SKM-1 treated with dmso at 0.1 percent for 144 hours (cell line): ENCODE measurements around the gene ELOVL3.
"Not testable (repeated sequence)": the region's sequence is repeated elsewhere in the genome, so short reads cannot be mapped to it uniquely, and the experiment has no call there.

Experiments
- DNase-seq: peaks from one replicate; lab custom pipeline; 2025; ENCODE audit not compliant: unreplicated experiment; lab: John Stamatoyannopoulos, UW

Gene ELOVL3

GRCh38 chr10:102225646-102226541, at the start of gene ELOVL3:
TSS of gene ELOVL3 (plus strand) at chr10:102226299. CDS start at chr10:102226549, 250 bp downstream.
- DNase-seq, result no peak

- DNase-seq, result no peak
These were observed 41.5 kb upstream of the ELOVL3 start for GRCh38 chr10:102184606-102185005.

DNA sequence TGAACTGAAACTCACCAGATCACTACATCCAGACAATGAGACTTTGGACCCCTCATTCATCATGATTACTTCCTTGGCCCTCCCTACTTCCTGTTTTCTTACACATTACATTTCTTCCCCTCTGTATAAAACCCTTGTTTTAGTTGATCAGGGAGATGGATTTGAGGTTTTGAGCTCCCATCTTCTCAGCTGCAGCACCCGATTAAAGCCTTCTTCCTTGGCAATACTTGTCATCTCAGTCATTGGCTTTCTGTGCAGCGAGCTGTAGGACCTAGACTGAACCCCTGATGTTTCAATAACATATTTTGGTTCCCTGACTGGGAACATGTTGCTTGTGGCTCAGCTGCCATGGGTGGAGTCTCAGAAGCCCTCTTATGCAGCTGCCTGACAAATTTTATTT, 40.8 kb upstream of the ELOVL3 start:
- no peak for DNase-seq

GRCh38 chr10:102185811-102186527, 40.1 kb upstream of the ELOVL3 start:
- no peak for DNase-seq

DNA sequence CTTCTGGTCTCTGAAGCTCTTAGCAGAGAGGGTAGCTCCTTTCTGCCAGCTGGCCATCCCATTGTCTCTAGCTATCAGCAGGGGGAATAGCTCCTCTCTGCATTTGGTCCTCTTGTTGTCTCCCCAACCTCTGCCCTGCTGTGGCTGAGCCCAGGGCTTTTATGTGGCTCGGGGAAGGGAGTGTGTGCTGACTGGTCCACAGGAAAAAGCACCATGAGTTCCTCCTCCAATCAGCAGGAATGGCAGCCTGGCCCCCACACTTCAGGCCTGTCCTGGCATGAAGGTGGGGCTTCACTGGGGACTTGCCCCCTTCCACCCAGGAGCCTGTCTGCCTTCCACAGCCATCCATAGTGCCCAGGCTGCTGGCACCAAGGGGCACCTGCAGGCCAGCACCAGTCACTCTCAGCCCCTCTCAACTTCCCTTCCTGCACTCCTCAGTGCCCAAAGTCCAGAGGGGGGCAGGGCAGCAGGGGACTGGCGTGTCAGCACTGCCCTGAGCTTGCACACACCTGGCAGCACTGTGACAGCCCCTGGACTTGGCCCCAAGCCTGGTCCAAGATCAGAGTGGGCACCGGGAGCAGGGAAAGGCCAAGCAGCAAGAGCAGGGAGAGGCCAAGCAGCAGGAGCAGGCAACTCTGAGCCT, 37.7 kb upstream of the ELOVL3 start:
- no peak for DNase-seq

GRCh38 chr10:102188941-102189898, 36.9 kb upstream of the ELOVL3 start:
- not testable (repeated sequence) for DNase-seq

GRCh38 chr10:102191956-102192355, 34.1 kb upstream of the ELOVL3 start:
- DNase-seq, result no peak

DNA sequence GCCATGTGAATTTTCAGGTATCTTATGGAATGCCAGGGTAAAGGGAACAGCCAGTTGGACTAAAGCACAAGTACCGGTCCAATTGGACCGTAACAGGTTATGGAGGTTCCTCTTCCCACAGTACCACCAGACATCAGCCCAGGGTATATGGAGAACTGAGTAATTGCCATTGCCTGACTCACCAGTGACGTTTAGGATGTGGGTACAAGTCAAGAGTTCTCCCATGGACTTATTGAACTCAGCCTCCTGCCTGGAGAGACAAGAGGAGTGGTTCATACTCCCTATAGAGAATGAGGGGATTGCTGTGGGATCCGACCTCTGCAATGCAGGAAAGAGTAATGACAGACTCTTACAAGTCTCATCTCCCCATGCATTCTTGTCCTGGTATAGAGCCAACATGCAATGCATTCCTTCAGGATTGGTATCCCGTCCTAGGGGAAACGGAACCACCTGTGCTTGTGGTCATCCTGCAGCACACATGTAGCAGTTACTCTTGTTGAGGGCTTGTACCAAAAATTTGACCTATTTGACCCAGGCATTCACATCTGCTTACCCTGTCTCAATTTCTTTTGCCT, 30.7 kb upstream of the ELOVL3 start:
- no peak for DNase-seq

- no peak for DNase-seq
These were observed 29.2 kb upstream of the ELOVL3 start for GRCh38 chr10:102196893-102197292.

- DNase-seq, result no peak
These were observed 28.1 kb upstream of the ELOVL3 start for GRCh38 chr10:102198027-102198426.

DNA sequence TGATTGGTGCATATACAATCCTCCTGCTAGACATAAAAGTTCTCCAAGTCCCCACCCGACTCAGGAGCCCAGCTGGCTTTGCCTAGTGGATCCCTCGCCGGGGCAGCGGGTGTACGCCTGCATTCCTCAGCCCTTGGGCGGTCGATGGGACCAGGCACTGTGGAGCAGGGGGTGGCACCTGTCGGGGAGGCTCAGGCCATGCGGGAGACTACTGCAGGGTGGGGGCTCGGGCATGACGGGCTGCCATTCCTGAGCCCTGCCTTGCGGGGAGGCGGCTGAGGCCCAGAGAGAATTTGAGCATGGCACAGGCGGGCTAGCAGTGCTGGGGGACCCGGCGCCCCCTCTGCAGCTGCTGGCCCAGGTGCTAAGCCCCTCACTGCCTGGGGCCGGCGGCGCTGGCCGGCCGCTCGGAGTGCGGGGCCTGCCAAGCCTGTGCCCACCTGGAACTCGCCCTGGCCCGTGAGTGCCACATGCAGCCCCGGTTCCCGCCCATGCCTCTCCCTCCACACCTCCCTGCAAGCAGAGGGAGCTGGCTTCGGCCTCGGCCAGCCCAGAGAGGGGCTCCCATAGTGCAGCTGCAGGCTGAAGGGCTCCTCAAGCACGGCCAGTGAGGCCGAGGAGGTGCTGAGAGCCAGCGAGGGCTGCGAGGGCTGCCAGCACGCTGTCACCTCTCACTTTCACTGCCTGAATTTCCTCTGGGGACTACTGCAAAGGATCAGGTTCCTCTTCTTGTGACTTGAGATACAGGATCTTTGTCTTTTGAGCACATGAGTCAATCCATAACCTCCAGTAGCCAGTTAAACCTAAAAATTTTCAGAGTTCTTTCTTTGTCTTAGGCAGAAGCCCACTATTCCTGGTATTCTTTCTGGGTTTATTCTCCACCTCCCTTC, 25.1 kb upstream of the ELOVL3 start:
- DNase-seq, result no peak

GRCh38 chr10:102202386-102202785, 23.7 kb upstream of the ELOVL3 start:
- no peak for DNase-seq

DNA sequence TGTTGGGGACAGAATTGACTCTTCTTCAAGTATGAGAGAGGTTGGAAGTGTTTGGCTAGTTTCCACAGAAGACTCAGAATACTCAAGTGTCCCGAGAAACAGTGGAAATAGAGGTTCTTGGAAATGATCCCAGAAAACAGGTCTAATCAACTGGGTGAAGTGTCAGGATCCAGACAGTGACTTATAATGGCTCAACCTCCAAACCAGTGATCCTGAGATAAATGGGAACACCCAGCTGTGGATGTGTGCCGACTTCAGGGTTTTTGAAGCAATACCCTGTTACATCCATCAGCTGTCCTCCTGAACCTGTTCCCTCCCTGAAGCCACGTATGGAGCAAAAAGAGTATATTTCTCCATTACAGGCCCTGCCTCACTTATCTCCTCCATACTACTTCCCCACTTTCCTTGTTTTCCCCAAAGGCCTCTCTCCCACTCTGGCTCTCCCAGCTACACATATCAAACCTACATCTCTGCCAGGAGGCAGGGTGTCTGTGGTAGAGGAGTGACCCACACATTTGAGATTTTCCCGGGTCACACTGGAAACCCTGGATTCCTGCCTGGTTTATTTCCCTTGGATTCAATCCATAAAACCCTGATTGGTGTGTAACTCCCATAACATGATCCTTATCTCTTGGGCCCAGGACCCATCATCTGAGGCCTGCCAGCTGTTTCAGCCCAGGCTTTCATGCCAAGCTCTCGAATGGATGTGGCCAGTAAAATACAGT, 17.6 kb upstream of the ELOVL3 start:
- no peak for DNase-seq

DNA sequence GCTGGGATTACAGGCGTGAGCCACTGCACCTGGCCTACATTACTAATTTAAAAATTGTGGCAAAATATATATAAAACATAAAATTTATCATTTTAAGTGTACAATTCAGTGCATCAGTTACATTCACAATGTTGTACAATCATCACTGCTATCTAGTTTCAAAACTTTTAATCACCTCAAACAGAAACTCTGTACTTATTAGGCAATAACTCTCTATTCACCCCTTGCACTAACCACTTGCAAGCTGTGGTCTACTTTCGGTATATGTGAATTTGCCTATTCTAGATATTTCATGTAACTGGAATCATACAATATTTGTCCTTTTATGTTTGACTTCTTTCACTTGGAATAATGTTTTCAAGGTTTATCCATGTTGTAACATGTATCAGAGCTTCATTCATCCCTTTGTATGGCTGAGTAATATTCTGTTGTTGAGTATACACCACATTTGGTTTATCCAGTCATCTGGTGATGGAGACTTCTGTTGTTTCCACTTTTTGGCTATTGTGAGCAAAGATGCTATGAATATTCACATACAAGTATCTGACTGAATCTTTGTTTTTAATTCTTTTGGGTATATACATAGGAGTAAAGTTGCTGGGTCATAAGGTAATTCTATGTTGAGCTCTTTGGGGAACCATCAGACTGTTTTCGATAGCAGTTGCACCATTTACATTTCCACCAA, 14.3 kb upstream of the ELOVL3 start:
- DNase-seq, result no peak

- peak; percentile 30 for DNase-seq
These were observed 12.5 kb upstream of the ELOVL3 start for GRCh38 chr10:102213599-102213998.

- DNase-seq, result no peak
These were observed 6.7 kb upstream of the ELOVL3 start for GRCh38 chr10:102219370-102219769.

DNA sequence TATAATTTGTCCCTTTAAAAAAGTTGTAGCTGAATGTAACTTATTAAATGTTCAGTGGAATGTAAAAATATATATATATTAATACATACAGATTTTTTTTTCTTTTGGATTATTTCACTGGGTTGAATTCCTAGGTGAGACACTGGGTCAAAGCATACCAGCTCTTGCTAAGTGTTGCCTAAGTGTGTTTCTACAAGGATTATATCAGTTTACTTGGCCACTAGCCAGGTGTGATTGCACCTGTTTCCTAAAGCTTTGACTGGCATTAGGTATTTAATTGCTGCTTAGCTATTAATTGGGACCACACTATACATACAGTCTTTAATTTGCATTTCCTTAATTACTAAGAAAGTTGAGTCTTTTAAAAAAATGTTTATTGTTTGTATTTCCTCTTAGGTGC, 5.5 kb upstream of the ELOVL3 start:
- no peak for DNase-seq

DNA sequence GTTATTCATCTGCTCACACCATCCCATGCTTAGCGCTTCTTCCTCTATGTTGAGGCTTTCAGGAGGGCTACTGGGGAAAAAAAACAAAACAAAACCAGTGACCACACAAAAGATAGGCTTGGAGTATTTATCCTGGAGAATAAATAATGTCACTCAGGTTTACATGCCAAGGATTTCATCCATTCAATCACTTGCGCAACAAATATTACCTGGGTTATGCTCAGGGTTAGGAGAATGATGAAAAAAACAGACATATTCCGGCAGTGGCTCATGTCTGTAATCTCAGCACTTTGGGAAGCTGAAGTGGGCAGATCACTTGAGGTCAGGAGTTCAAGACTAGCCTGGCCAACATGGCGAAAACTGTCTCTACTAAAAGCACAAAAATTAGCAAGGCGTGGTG, 3.3 kb upstream of the ELOVL3 start:
- DNase-seq, result no peak
